HG03097 (cell line): ENCODE measurements around the gene ABL1.

Experiments used
- ATAC-seq: cut with Tn5 transposase; IDR thresholded peaks from one replicate; pipeline ENCODE4 v1.9.1; 2021; ENCODE audit not compliant: unreplicated experiment, low FRiP score

Gene ABL1

GRCh38 chr9:130824643-130825350, 10.3 kb upstream of the ABL1 start:
- no peak for ATAC-seq

GRCh38 chr9:130825351-130825651, 9.8 kb upstream of the ABL1 start:
- no peak for ATAC-seq

GRCh38 chr9:130825809-130826208, 9.2 kb upstream of the ABL1 start:
- ATAC-seq = no peak

GRCh38 chr9:130829762-130830161, 5.3 kb upstream of the ABL1 start:
- ATAC-seq = no peak

- ATAC-seq = no peak
Measured at GRCh38 chr9:130830231-130830760, 4.8 kb upstream of the ABL1 start.

GRCh38 chr9:130831077-130831476, 4.0 kb upstream of the ABL1 start:
- ATAC-seq = no peak

GRCh38 chr9:130833031-130833990, 1.7 kb upstream of the ABL1 start:
- no peak for ATAC-seq

GRCh38 chr9:130835441-130836298, 616 bp downstream of the ABL1 start:
- peak; percentile 22 for ATAC-seq

GRCh38 chr9:130837002-130837511, 2.0 kb downstream of the ABL1 start:
- no peak for ATAC-seq

- no peak for ATAC-seq
Measured at GRCh38 chr9:130837643-130838042, 2.6 kb downstream of the ABL1 start.

- ATAC-seq = no peak
Measured at GRCh38 chr9:130839132-130840111, 4.4 kb downstream of the ABL1 start.

GRCh38 chr9:130842545-130842944, 7.5 kb downstream of the ABL1 start:
- ATAC-seq = no peak

- no peak for ATAC-seq
Measured at GRCh38 chr9:130843049-130843908, 8.2 kb downstream of the ABL1 start.

- no peak for ATAC-seq
Measured at GRCh38 chr9:130844044-130844451, 9.0 kb downstream of the ABL1 start.

- no peak for ATAC-seq
Measured at GRCh38 chr9:130845254-130845653, 10.2 kb downstream of the ABL1 start.

GRCh38 chr9:130845901-130846481, 10.9 kb downstream of the ABL1 start:
- no peak for ATAC-seq

GRCh38 chr9:130846487-130847305, 11.6 kb downstream of the ABL1 start:
- no peak for ATAC-seq
